Subcutaneous abdominal adipose tissue (tissue), 5 donors: ENCODE data around the gene ABCA1.

ENCODE experiments used
- H3K27ac ChIP-seq: one replicate; pipeline ENCODE4 v1.7.0; 2013; ENCODE audit warnings: low read depth, mild to moderate bottlenecking, inconsistent platforms, low read length, moderate library complexity
- H3K27me3 ChIP-seq, 5 donors: one replicate each; pipeline ENCODE4 v1.7.0; 2013; ENCODE audit warnings: low read length in 5 of 5, inconsistent platforms in 1 of 5; ENCODE audit not compliant: control insufficient read depth in 5 of 5, insufficient read depth in 4 of 5
- H3K36me3 ChIP-seq, 5 donors: one replicate each; pipeline ENCODE4 v1.7.0; 2013; ENCODE audit warnings: low read length in 5 of 5; ENCODE audit not compliant: control insufficient read depth in 5 of 5, insufficient read depth in 5 of 5
- H3K4me1 ChIP-seq, 5 donors: one replicate each; pipeline ENCODE4 v1.7.0; 2013; ENCODE audit warnings: low read length in 5 of 5, mild to moderate bottlenecking in 3 of 5, moderate library complexity in 1 of 5; ENCODE audit not compliant: control insufficient read depth in 5 of 5, insufficient read depth in 5 of 5
- H3K4me3 ChIP-seq, 5 donors: one replicate each; pipeline ENCODE4 v1.7.0; 2013; ENCODE audit warnings: low read length in 5 of 5, low read depth in 1 of 5
- H3K9ac ChIP-seq, 5 donors: one replicate each; pipeline ENCODE4 v1.7.0; 2013; ENCODE audit warnings: low read length in 5 of 5, mild to moderate bottlenecking in 4 of 5, moderate library complexity in 3 of 5
- H3K9me3 ChIP-seq, 5 donors: one replicate each; pipeline ENCODE4 v1.7.0; 2013; ENCODE audit warnings: low read length in 5 of 5; ENCODE audit not compliant: control insufficient read depth in 5 of 5
- donor health status: healthy.
- donor health status: healthy.
- donor health status: healthy.
- donor health status: healthy.
- donor health status: healthy.

The ABCA1 gene

GRCh38 chr9:104795857-104796256 lies 132.1 kb downstream of the ABCA1 start:
- Histone ChIP-seq H3K4me3 (no peak overlapping the region), H3K4me1 (peaks cover 0 to 23% (median 17%) of the 10 kb centered on the region in 5 donors), H3K36me3 (peaks cover 80 to 99% (median 97%) of the 10 kb centered on the region in 5 donors), H3K27ac (peak overlapping the region; percentile 70), H3K9ac (no peak overlapping the region), H3K27me3 (no peaks in the 10 kb centered on the region), H3K9me3 (no peaks in the 10 kb centered on the region)

DNA sequence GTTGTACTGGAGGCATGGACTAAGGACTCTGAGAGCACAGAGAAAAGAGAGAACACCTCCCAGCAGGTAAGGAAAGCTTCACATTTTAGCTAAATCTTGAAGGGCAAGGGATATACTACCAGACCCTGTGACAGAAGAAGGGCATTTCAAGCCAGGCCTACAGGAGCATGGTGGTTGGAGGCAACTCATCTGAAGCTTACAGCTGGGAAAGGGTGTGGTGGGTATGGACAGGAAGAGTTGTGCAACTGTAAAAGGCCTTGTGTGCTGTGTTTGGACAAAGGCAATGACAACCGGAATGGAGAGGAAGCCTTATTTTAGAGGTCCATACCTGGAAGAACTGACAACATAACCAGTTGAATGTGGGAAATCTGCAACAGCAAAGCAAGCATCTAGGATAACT lies 132.9 kb downstream of the ABCA1 start:
- no peaks in the 10 kb centered on the region for H3K27me3 ChIP-seq
- no peaks in the 10 kb centered on the region for H3K9me3 ChIP-seq
- H3K4me3 ChIP-seq: no peak overlapping the region
- H3K27ac ChIP-seq: peak overlapping the region; percentile 70
- H3K36me3 ChIP-seq: peaks cover 82 to 99% (median 97%) of the 10 kb centered on the region in 5 donors
- H3K9ac ChIP-seq: no peak overlapping the region
- H3K4me1 ChIP-seq: peaks cover 0 to 23% (median 17%) of the 10 kb centered on the region in 5 donors

DNA sequence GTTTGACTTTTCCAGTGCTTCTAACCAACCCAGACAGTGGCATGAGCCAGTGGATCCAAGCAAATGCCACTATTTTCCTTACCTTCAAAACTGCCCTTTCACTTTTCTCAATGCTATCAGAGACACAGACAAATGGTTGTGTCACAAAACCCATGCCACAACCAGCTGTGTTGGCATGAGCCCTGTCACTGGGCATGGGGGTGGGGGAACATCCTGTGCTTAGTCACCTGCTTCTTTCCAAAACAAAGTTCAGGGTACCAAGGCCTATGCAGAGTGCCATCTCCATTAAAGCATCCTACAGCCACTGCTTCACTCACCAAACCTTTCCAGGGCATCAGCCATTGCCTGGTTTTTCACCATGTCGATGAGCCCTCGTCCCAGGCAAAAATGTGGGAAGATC lies 133.9 kb downstream of the ABCA1 start:
- Histone ChIP-seq H3K4me3 (no peak overlapping the region), H3K27me3 (no peaks in the 10 kb centered on the region), H3K36me3 (peaks cover 80 to 99% (median 96%) of the 10 kb centered on the region in 5 donors), H3K27ac (peak overlapping the region; percentile 4), H3K4me1 (peaks cover 1 to 25% (median 17%) of the 10 kb centered on the region in 5 donors), H3K9me3 (no peaks in the 10 kb centered on the region), H3K9ac (no peak overlapping the region)

- Histone ChIP-seq H3K9me3 (no peaks in the 10 kb centered on the region), H3K36me3 (peaks cover 66 to 100% (median 94%) of the 10 kb centered on the region in 5 donors)
Measured at GRCh38 chr9:104788251-104788650, 139.7 kb downstream of the ABCA1 start.

GRCh38 chr9:104787306-104788015 lies 140.5 kb downstream of the ABCA1 start:
- H3K9me3 ChIP-seq: no peaks in the 10 kb centered on the region
- peaks cover 70 to 98% (median 90%) of the 10 kb centered on the region in 5 donors for H3K36me3 ChIP-seq
- peaks cover 0 to 57% (median 44%) of the 10 kb centered on the region in 5 donors for H3K4me1 ChIP-seq
- H3K27me3 ChIP-seq: no peaks in the 10 kb centered on the region
- peak overlapping the region; percentile 53 for H3K27ac ChIP-seq
- H3K9ac ChIP-seq: peak overlapping the region in 1 of 5 donors; percentile 54
- H3K4me3 ChIP-seq: no peak overlapping the region

More at GRCh38 chr9:104788251-104788650, 139.7 kb downstream of the ABCA1 start:
- Histone ChIP-seq H3K9ac (peak overlapping the region in 1 of 5 donors; percentile 54), H3K4me3 (no peak overlapping the region), H3K27ac (peak overlapping the region; percentile 53), H3K27me3 (no peaks in the 10 kb centered on the region), H3K4me1 (peaks cover 0 to 49% (median 38%) of the 10 kb centered on the region in 5 donors)

- Histone ChIP-seq H3K9me3 (no peaks in the 10 kb centered on the region), H3K4me1 (peaks cover 0 to 63% (median 48%) of the 10 kb centered on the region in 5 donors), H3K9ac (no peak overlapping the region), H3K27me3 (no peaks in the 10 kb centered on the region), H3K4me3 (no peak overlapping the region), H3K27ac (peak overlapping the region; percentile 81), H3K36me3 (peaks cover 68 to 90% (median 78%) of the 10 kb centered on the region in 5 donors)
Measured at GRCh38 chr9:104786293-104786692, 141.7 kb downstream of the ABCA1 start.

- Histone ChIP-seq H3K9ac (peak overlapping the region in 1 of 5 donors; percentile 15), H3K27ac (peak overlapping the region; percentile 81), H3K36me3 (peaks cover 54 to 70% (median 58%) of the 10 kb centered on the region in 5 donors), H3K9me3 (no peaks in the 10 kb centered on the region), H3K4me1 (peaks cover 0 to 75% (median 65%) of the 10 kb centered on the region in 5 donors), H3K4me3 (no peak overlapping the region), H3K27me3 (no peaks in the 10 kb centered on the region)
Measured at GRCh38 chr9:104784098-104784497, 143.9 kb downstream of the ABCA1 start.

DNA sequence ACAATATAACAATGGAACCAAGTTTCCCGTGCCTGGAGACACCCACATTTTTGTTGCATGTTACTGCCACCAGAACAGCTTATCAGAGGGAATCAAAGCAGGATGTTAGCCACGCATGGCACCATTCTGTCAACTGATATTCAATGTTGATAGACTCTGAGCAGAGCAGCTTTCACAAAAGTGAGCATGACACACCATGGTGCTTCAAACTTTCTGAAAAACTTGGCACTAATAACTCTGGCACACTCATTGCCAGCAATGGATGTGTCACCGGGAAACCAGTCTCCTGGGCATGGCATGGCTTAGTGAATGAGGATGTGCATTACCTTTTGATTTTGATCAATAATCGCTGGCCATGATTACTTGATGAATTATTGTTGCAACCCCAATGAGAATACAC lies 144.4 kb downstream of the ABCA1 start:
- Histone ChIP-seq H3K4me3 (no peak overlapping the region), H3K27me3 (no peaks in the 10 kb centered on the region), H3K9ac (peak overlapping the region in 1 of 5 donors; percentile 15), H3K4me1 (peaks cover 0 to 70% (median 68%) of the 10 kb centered on the region in 5 donors), H3K9me3 (no peaks in the 10 kb centered on the region), H3K36me3 (peaks cover 51 to 69% (median 55%) of the 10 kb centered on the region in 5 donors), H3K27ac (peak overlapping the region; percentile 81)

GRCh38 chr9:104780796-104781395 lies 147.1 kb downstream of the ABCA1 start:
- H3K36me3 ChIP-seq: peaks cover 29 to 46% (median 38%) of the 10 kb centered on the region in 5 donors

More at GRCh38 chr9:104780796-104781395, 147.1 kb downstream of the ABCA1 start:
- Histone ChIP-seq H3K9ac (peak overlapping the region; percentile 12 to 76 (median 52)), H3K9me3 (no peaks in the 10 kb centered on the region), H3K27ac (peak overlapping the region; percentile 81), H3K27me3 (no peaks in the 10 kb centered on the region), H3K4me1 (peaks cover 5 to 79% (median 66%) of the 10 kb centered on the region in 5 donors), H3K4me3 (no peak overlapping the region)
